Measurements from ENCODE around the gene NEGR1.

DNA sequence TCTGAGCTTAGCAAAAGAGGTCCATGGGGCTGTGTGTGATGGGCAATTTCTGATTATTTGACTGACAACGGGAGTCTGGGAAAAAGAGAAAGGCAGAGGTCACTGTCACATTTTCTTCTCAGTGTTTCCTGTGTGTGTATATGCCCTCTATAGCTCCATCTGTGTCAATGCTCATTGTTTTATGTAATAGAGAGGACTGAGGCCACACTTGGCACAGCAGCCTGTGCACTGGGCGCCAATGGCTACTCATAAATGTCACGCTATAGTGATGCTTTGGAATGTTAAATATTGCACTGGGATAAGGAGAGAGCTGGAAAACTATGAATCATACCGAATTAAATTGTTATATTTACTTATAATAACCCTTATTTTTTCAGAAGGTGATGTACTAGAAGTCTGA, 365.4 kb downstream of the NEGR1 start:
- TF ChIP-seq, protein P1, sequence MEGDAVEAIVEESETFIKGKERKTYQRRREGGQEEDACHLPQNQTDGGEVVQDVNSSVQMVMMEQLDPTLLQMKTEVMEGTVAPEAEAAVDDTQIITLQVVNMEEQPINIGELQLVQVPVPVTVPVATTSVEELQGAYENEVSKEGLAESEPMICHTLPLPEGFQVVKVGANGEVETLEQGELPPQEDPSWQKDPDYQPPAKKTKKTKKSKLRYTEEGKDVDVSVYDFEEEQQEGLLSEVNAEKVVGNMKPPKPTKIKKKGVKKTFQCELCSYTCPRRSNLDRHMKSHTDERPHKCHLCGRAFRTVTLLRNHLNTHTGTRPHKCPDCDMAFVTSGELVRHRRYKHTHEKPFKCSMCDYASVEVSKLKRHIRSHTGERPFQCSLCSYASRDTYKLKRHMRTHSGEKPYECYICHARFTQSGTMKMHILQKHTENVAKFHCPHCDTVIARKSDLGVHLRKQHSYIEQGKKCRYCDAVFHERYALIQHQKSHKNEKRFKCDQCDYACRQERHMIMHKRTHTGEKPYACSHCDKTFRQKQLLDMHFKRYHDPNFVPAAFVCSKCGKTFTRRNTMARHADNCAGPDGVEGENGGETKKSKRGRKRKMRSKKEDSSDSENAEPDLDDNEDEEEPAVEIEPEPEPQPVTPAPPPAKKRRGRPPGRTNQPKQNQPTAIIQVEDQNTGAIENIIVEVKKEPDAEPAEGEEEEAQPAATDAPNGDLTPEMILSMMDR (IDR thresholded peaks at IDR 0.05; ENCODE audit: low read depth, low read length) = no peak
- no peak for TF ChIP-seq EZH2phosphoT487 (IDR thresholded peaks at IDR 0.05; ENCODE audit: low read depth)
